Measurements from ENCODE around the gene CISH.

CISH gene

GRCh38 chr3:50617096-50617791 lies 5.7 kb upstream of the CISH start, which contains the start of gene MAPKAPK3 (continued):
- no peak for TF ChIP-seq SNAI2 (CRISPR knock-in tag; IDR thresholded peaks at IDR 0.05)
- TF ChIP-seq OSR1 (CRISPR knock-in tag; IDR thresholded peaks at IDR 0.05): no peak
- TF ChIP-seq RARB (CRISPR knock-in tag; IDR thresholded peaks at IDR 0.05): no peak
- no peak for TF ChIP-seq ZNF8 (CRISPR knock-in tag; IDR thresholded peaks at IDR 0.05)
- no peak for TF ChIP-seq ZFP30 (CRISPR knock-in tag; IDR thresholded peaks at IDR 0.05)
- TF ChIP-seq GLIS3 (CRISPR knock-in tag; IDR thresholded peaks at IDR 0.05): no peak

- ATAC-seq: peak; percentile 77
- TF ChIP-seq ISL1 (CRISPR knock-in tag; IDR thresholded peaks at IDR 0.05) (no peak), TSHZ2 (CRISPR knock-in tag; IDR thresholded peaks at IDR 0.05) (no peak), ZFP3 (CRISPR knock-in tag; IDR thresholded peaks at IDR 0.05) (no peak)
Measured at GRCh38 chr3:50616770-50617095, 5.2 kb upstream of the CISH start.

- TF ChIP-seq TOX (CRISPR knock-in tag; IDR thresholded peaks at IDR 0.05; ENCODE audit: borderline replicate concordance): no peak
- no peak for TF ChIP-seq ZFP30 (CRISPR knock-in tag; IDR thresholded peaks at IDR 0.05)
- TF ChIP-seq ISL1 (CRISPR knock-in tag; IDR thresholded peaks at IDR 0.05): no peak
- no peak for TF ChIP-seq BACH2 (CRISPR knock-in tag; IDR thresholded peaks at IDR 0.05; ENCODE audit: borderline replicate concordance)
- no peak for TF ChIP-seq OSR1 (CRISPR knock-in tag; IDR thresholded peaks at IDR 0.05)
- TF ChIP-seq TCF4 (CRISPR knock-in tag; IDR thresholded peaks at IDR 0.05; ENCODE audit: borderline replicate concordance): no peak
- no peak for TF ChIP-seq ESRRG (CRISPR knock-in tag; IDR thresholded peaks at IDR 0.05)
- TF ChIP-seq GLIS3 (CRISPR knock-in tag; IDR thresholded peaks at IDR 0.05): no peak
- no peak for TF ChIP-seq ZNF70 (CRISPR knock-in tag; IDR thresholded peaks at IDR 0.05)
- TF ChIP-seq ZNF8 (CRISPR knock-in tag; IDR thresholded peaks at IDR 0.05): no peak
- no peak for TF ChIP-seq SNAI2 (CRISPR knock-in tag; IDR thresholded peaks at IDR 0.05)
- no peak for TF ChIP-seq POU6F1 (CRISPR knock-in tag; IDR thresholded peaks at IDR 0.05; ENCODE audit: borderline replicate concordance, low read depth)
- TF ChIP-seq PATZ1 (CRISPR knock-in tag; IDR thresholded peaks at IDR 0.05; ENCODE audit: borderline replicate concordance): no peak
- TF ChIP-seq ZC3H10 (CRISPR knock-in tag; IDR thresholded peaks at IDR 0.05): no peak
- TF ChIP-seq CSDC2 (CRISPR knock-in tag; IDR thresholded peaks at IDR 0.05): no peak
- TF ChIP-seq CREB5 (CRISPR knock-in tag; IDR thresholded peaks at IDR 0.05; ENCODE audit: low read depth): no peak
- peak; percentile 64 for ATAC-seq
Measured at GRCh38 chr3:50616003-50616769, 4.6 kb upstream of the CISH start.

GRCh38 chr3:50615190-50615589 lies 3.6 kb upstream of the CISH start:
- TF ChIP-seq ESRRG (CRISPR knock-in tag; IDR thresholded peaks at IDR 0.05): no peak
- no peak for TF ChIP-seq BACH2 (CRISPR knock-in tag; IDR thresholded peaks at IDR 0.05; ENCODE audit: borderline replicate concordance)
- TF ChIP-seq ZFP30 (CRISPR knock-in tag; IDR thresholded peaks at IDR 0.05): no peak
- TF ChIP-seq ZNF8 (CRISPR knock-in tag; IDR thresholded peaks at IDR 0.05): no peak
- no peak for TF ChIP-seq GLIS3 (CRISPR knock-in tag; IDR thresholded peaks at IDR 0.05)
- TF ChIP-seq OSR1 (CRISPR knock-in tag; IDR thresholded peaks at IDR 0.05): no peak
- no peak for TF ChIP-seq POU6F1 (CRISPR knock-in tag; IDR thresholded peaks at IDR 0.05; ENCODE audit: borderline replicate concordance, low read depth)
- no peak for TF ChIP-seq RARB (CRISPR knock-in tag; IDR thresholded peaks at IDR 0.05)
- no peak for TF ChIP-seq TOX (CRISPR knock-in tag; IDR thresholded peaks at IDR 0.05; ENCODE audit: borderline replicate concordance)
- no peak for TF ChIP-seq PPARA (CRISPR knock-in tag; IDR thresholded peaks at IDR 0.05; ENCODE audit: borderline replicate concordance)
- no peak for TF ChIP-seq ARNTL (CRISPR knock-in tag; IDR thresholded peaks at IDR 0.05; ENCODE audit: borderline replicate concordance, low read depth)
- ATAC-seq: no peak
